Hippocampal formation (tissue), 2 donors: ENCODE data around the gene COL20A1.
"Not testable (repeated sequence)": the region's sequence is repeated elsewhere in the genome, so short reads cannot be mapped to it uniquely, and the experiment has no call there.

Experiments
- DNase-seq, 2 donors: peaks; one replicate each; lab custom pipeline; 2025; lab: John Stamatoyannopoulos, UW

The COL20A1 gene

DNA sequence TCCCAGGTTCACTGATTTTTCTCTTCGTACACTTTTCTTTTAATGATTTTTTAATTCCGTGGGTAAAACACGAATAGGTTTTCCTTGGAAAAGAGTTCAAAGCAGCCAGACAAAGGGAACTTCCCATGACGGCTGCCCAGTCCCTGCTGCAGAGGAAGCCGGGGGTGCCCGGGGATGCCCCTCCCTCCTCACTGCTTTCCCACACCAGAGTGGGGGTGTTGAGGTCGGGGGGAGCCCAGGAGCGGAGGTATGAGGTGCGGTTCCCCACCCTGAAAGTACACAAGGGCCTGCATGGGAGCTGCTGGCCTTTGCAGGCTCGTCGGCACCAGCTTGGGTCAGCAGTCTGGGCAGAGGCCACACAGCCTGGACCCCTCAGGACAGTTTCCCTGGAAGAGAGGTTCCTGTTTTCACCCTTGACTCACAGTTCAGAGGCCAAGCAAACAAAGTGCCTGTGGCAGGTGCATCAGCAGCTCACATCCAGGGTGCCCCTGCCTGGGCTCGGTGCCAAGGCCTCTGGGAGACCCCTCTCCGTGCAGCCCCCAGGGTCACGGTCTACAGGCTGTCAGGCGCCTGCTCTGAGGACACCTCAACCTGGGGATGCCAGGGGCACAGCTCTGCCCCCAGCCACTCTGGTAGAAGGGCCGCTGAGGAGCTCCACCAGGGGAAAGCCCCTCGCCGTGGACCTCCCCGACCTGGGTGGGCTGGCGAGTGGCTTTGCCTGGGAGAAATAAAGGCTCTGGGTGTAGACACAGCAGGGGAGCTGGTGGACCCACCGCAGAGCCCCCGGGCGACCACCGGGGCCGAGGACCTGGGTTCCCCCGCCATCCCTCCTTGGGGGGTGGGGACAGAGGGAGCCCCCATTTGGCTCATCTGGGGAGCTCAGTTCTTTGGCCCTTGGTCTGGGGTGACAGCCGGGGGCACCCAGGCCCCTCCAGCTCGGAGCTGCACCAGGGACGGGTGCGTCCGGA lies 83.6 kb downstream of the COL20A1 start:
- DNase-seq = no peak

DNA sequence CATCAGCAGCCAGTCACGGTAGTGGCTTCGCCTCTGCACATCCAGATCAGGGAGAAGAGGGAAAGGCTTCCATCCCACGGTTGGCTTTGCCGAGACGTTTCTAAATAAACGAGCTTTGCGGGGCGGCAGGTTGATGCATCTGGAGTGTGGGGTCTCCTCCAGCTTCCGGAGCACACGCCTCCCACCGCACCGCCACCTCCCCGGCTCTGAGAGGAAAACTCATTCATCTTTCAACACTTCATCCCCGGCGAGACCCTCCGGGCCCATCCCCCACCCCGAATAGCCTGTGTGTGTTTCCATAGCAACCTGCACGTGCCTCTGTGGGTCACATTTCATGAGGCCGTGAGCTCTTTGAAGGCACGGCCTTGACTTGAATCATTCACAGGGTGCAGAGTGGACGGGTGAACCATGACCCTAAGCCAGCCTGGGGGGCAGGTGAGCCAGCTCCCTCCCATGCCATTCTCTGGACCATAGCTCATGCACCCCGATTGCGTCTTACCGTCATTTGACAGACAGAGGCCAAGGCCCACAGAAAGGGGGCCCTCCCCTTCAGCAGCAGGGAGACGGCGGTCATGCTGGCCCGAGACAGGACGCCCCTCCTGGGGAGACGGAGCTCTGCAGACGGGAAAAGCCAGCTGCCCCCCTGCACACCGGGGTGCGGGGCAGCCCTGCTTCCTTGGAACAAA lies 84.4 kb downstream of the COL20A1 start:
- DNase-seq = no peak

DNA sequence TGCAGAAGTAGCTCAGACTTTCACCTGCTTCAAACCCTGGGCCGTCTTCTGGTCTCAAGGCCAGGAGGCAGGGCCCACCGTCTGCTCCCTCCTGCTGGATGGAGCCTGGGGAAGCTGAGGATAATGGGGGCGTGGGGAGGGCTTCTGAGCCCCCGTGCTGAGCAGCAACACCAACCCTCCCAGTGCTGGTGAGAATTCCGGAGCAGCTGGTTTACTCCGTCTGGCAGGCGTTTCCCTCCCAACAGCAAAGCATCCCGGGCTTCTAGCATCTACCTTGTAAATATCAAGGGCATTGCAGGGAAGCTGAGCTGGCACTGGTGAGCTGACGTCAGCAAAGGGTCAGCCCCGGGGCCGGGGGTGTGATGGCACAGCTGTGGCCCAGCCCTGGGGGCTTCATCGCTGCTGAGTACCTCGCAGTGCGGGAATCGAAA lies 85.0 kb downstream of the COL20A1 start:
- DNase-seq = no peak

DNA sequence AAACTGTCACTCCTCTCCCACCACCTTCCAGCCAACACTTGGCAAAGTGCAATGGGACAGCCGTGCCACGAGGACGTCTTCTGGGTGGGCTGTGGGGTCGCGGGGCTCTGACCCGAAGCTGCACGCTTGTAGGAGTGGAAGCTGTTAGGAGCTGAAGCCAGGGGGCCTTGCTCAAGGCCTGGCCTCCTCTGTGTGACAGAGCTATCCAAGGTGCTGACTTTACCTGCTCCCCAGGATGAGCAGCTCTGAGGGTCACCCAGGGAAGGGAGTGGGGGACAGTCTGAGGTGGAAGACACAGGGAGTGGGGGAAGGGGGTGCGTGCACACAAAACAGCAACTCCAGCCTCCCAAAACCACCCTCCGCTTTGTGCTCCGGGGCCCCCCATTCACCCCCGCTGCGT lies 85.6 kb downstream of the COL20A1 start:
- DNase-seq = no peak

DNA sequence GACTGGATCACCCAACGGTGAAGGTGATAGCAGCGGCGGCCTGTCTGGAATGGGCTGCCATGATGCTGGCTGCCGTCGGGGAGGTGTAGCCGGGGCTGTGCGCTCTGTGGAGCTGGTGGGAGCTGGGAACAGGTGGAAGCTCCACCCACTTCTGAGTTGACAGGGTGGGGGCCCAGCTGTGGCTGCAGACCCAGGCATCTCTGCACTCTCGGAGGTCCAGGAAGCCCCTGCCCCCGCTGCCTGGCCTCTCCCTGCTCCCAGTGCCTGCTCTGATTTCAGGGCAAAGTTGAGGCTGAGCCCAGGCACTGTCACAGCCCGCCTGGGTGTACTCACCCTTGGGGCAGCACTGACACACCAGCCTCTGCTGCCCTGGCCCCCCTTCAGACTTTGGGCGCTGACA lies 86.3 kb downstream of the COL20A1 start:
- DNase-seq = no peak

DNA sequence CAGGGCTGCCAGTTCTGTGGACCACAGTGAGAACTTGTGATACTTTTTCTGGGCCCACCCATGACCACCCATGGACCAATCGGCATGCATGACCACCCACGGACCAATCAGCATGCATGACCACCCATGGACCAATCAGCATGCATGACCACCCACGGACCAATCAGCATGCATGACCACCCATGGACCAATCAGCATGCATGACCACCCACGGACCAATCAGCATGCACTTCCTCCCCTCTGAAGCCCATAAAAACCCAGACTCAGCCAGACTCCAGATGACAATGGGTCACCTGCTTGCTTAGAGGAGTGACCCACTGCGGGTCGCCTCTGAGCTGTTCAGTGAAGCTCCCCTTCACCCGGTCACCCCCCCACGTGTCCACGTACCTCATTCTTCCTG lies 86.9 kb downstream of the COL20A1 start:
- DNase-seq = not testable (repeated sequence)

DNA sequence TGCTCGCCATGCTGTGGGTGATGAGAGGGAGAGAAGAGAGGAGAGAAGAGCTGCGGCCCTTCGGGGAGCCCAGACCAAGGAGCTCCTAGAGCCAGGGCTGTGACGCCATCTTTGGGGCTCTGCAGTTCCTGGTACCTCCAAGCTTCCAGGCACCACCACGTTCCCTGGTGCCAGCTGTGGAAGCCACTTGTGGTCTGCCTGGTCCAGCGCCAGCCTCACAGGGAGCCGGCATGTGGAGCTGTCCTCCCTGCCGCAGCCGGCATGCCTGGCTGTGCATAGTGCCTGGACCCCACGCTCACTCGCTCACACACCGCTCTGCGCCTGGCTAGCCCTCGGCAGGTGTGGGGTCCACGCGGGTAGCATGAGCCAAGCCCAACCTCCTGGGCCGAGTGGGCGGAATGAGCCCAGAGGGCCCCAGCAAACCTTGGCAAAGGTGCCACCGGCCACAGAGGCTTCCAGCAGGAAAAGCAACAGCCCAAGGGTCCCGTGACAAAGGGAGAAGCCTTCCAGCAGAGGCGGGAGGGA lies 87.4 kb downstream of the COL20A1 start:
- no peak for DNase-seq

DNA sequence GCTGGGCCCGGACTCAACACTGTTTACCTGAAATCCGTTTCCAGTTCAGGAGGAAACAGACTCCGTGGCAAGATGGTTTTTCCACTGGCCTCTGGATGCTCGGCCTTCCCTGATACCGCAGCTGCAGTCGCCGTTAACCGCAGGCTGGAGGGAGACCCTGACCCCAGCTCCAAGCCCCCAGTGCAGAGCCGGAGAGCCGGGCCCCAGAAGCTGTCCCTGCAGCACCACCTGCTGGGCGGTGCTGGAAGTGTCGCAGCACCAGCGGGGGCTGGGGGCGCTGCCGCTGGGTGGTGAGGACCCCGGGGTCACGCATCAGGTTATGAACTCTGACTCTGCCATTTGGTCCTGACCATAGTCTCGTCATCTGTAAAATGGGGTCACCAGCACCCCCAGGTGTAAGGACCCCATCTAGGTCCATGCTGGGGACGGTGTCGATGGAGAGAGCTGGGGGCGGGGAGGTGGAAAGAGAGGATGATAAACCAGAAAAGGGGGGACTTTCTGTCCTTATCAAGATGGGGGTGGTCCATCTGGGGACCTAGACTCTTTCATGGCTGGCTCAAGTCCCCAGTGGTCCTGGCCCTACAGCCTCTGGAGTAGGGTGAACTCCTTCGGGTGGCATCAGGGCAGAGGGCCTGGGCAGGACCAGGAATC lies 88.9 kb downstream of the COL20A1 start:
- DNase-seq = no peak

DNA sequence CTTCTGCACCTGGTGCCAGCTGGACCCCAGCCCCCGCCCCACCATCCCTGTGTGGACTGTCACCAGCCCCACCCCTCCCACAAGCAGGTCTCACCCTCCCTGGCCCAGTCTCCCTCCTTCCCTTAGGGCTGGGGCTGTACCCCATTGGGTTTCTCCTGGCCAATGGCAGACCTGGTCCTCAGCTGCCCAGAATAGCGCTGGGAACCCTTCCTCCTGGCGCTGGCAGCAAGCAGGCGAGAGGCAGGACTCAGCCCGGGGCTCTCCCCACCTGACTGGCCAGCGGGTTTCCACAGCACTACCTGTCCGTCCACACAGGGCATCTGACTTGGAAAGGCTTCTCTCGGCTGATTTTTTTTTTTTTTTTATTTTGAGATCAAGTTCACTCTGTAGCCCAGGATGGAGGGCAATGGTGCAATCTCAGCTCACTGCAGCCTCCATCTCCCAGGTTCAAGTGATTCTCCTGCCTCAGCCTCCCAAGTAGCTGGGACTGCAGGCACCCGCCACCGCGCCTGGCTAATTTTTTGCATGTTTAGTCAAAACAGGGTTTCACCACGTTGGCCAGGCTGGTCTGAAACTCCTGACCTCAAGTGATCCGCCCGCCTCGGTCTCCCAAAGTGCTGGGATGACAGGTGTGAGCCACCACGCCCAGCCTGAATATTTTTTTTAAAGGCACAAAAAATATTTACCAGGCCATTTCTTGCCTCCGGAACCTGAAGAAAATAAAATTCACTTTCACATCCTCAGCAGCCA lies 89.7 kb downstream of the COL20A1 start:
- DNase-seq = no peak

DNA sequence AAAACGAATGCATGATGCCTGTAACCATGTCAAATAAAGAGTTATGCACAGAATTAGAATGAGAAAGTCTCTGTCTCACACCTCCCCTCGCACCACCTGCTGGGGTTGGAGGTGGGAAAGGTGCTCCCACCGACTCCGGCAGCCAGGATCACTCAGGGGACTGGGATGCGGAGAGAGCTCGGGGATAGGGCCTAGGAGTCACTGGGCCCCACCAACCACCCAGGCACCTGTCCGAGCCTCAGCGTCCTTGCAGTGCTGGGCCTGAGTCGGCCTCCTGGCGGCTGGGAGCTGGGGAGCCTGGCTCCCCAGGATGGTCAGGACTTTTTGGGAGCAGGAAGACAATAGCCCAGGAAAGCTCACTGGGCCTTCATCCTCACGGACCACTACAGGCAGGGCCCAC lies 90.6 kb downstream of the COL20A1 start:
- no peak for DNase-seq

DNA sequence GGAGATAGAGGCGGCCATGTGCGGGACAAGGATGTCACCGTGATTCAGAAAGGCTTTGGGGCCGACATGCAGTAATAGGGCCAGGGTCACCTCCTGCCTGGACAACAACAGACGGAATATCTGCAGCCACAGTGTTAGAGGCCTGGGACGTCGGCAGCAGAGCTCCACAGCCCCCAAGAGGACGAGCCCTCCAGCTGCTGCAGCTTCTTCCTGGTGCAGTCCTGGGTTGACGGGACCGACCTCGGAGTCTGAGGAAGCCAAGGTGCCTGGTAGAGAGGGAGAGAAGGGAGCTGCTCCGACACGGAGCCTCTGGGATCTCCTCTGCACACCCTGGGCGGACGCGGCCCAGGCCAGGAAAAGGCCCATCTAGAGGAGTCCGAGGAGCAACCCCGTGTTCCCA lies 91.3 kb downstream of the COL20A1 start:
- DNase-seq = no peak
